ENCODE data around the gene AMH. TPM values are rescaled to one million over a fixed set of nuclear protein-coding genes. Genes with fewer than 3 reads are reported as not detected.

AMH gene
- total RNA-seq, 1 donor, result 2.2 TPM

GRCh38 chr19:2266183-2266993 lies 17.3 kb downstream of the AMH start:
- DNase-seq (ENCODE audit: low read depth in 2 of 3, low spot score in 2 of 3), result peak in 2 of 3 donors; percentile 77 to 84

GRCh38 chr19:2268480-2268830 lies 19.3 kb downstream of the AMH start:
- DNase-seq (ENCODE audit: low read depth in 2 of 3, low spot score in 2 of 3), result no peak

- peak in 1 of 3 donors; percentile 21 for DNase-seq (ENCODE audit: low read depth in 2 of 3, low spot score in 2 of 3)
Observed at GRCh38 chr19:2268861-2269243, 19.7 kb downstream of the AMH start.

- peak; percentile 94 to 97 (median 97) for DNase-seq (ENCODE audit: low read depth in 2 of 3, low spot score in 2 of 3)
Observed at GRCh38 chr19:2269244-2270156, 20.4 kb downstream of the AMH start.

- no peak for DNase-seq (ENCODE audit: low read depth in 2 of 3, low spot score in 2 of 3)
Observed at GRCh38 chr19:2270157-2270422, 21.0 kb downstream of the AMH start.

GRCh38 chr19:2270423-2271233 lies 21.5 kb downstream of the AMH start:
- DNase-seq (ENCODE audit: low read depth in 2 of 3, low spot score in 2 of 3), result peak in 2 of 3 donors; percentile 87 to 93

- DNase-seq (ENCODE audit: low read depth in 2 of 3, low spot score in 2 of 3), result no peak
Observed at GRCh38 chr19:2271234-2272103, 22.3 kb downstream of the AMH start.

GRCh38 chr19:2273356-2274184 lies 24.4 kb downstream of the AMH start:
- peak in 2 of 3 donors; percentile 66 to 77 for DNase-seq (ENCODE audit: low read depth in 2 of 3, low spot score in 2 of 3)

- DNase-seq (ENCODE audit: low read depth in 2 of 3, low spot score in 2 of 3), result no peak
Observed at GRCh38 chr19:2274185-2274711, 25.1 kb downstream of the AMH start.

GRCh38 chr19:2274931-2275535 lies 25.9 kb downstream of the AMH start:
- peak in 2 of 3 donors; percentile 70 to 81 for DNase-seq (ENCODE audit: low read depth in 2 of 3, low spot score in 2 of 3)

- DNase-seq (ENCODE audit: low read depth in 2 of 3, low spot score in 2 of 3), result no peak
Observed at GRCh38 chr19:2275588-2276428, 26.7 kb downstream of the AMH start.

- no peak for DNase-seq (ENCODE audit: low read depth in 2 of 3, low spot score in 2 of 3)
Observed at GRCh38 chr19:2276429-2276986, 27.4 kb downstream of the AMH start.

GRCh38 chr19:2277138-2277537 lies 28.0 kb downstream of the AMH start:
- DNase-seq (ENCODE audit: low read depth in 2 of 3, low spot score in 2 of 3), result no peak

- DNase-seq (ENCODE audit: low read depth in 2 of 3, low spot score in 2 of 3), result no peak
Observed at GRCh38 chr19:2278459-2279158, 29.5 kb downstream of the AMH start.

- DNase-seq (ENCODE audit: low read depth in 2 of 3, low spot score in 2 of 3), result no peak
Observed at GRCh38 chr19:2280633-2281264, 31.6 kb downstream of the AMH start.

Measured in hematopoietic multipotent progenitor cell (in vitro differentiated cells).